A549 (cell line): ENCODE results near the gene PIP5K1B.

ENCODE experiments used
- BHLHE40 ChIP-seq: IDR thresholded peaks from 2 replicates; pipeline ENCODE4 v1.6.1; 2012; ENCODE audit warnings: low read depth, low read length, inconsistent platforms
- CBX2 ChIP-seq: fragments of 200-600 bp; sonication (generic); IDR thresholded peaks from 2 replicates; pipeline ENCODE4 v1.6.1; 2016; ENCODE audit warnings: low read depth, mild to moderate bottlenecking, borderline replicate concordance
- CEBPB ChIP-seq, 2 experiments: fragments of >200 bp in 1 of 2; sonication (Bioruptor Twin) in 1 of 2; formaldehyde crosslinking in 1 of 2; IDR thresholded peaks; 2 replicates each; pipeline ENCODE4 v1.6.1; 2012 to 2016
- EHMT2 ChIP-seq: fragments of 200-600 bp; sonication (generic); IDR thresholded peaks from 2 replicates; pipeline ENCODE4 v1.6.1; 2016; ENCODE audit warnings: antibody characterized with exemption, low read depth, mild to moderate bottlenecking, moderate library complexity
- EP300 ChIP-seq, 2 experiments: fragments of >200 bp; sonication (Bioruptor Twin); formaldehyde crosslinking; IDR thresholded peaks; 2 replicates in 1 of 2; 3 replicates in 1 of 2; pipeline ENCODE4 v1.6.1; 2016 to 2017
- NR3C1 ChIP-seq: fragments of >200 bp; sonication (Bioruptor Twin); formaldehyde crosslinking; IDR thresholded peaks from 3 replicates; pipeline ENCODE4 v1.6.1; 2017
- POLR2A ChIP-seq: IDR thresholded peaks from 2 replicates; pipeline ENCODE4 v1.6.1; 2012; ENCODE audit warnings: mild to moderate bottlenecking, low read length
- REST ChIP-seq: fragments of 200-600 bp; sonication (generic); IDR thresholded peaks from 2 replicates; pipeline ENCODE4 v1.6.1; 2016; ENCODE audit warnings: antibody characterized with exemption, mild to moderate bottlenecking, moderate library complexity
- SMC3 ChIP-seq: fragments of >200 bp; sonication (Bioruptor Twin); formaldehyde crosslinking; IDR thresholded peaks from 3 replicates; pipeline ENCODE4 v1.6.1; 2018; ENCODE audit warnings: inconsistent platforms
- SREBF2 ChIP-seq: fragments of 450-650 bp; IDR thresholded peaks from 2 replicates; pipeline ENCODE4 v1.6.1; 2014; ENCODE audit warnings: mild to moderate bottlenecking, moderate library complexity
- TF ChIP-seq, protein P1 (sequence below): fragments of >200 bp; sonication (Bioruptor Twin); formaldehyde crosslinking; IDR thresholded peaks from 3 replicates; pipeline ENCODE4 v1.5.1; 2016
- TF ChIP-seq, protein P2 (sequence below): IDR thresholded peaks from 2 replicates; pipeline ENCODE4 v1.6.1; 2012

DNA sequence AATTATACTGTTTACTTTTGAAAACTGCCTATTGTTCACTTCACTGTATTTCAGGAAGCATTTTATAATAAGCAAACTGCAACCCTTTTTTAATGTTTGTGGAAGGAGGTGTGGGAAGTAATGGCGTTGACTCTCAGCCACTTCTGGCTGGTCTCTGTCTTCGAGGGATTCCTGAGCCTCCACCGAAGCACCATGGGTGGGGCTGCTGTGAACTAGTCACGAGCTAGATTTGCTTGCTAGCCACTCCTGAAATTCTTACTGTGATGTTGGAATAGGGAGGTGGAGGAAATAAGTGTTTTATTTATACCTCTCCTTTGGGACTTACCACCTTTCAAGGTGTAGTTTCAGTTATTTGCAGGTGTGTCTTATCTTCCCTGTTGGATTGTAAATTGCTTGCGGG lies 26.8 kb downstream of the PIP5K1B start:
- TF ChIP-seq SMC3 (no peak), CBX2 (no peak), EP300 (IDR thresholded peaks at IDR 0.05) (no peak), REST (no peak), NR3C1 (no peak), BHLHE40 (no peak), CEBPB (IDR thresholded peaks at IDR 0.05) (no peak), POLR2A (no peak), SREBF2 (no peak), EHMT2 (no peak)
- TF ChIP-seq, protein P1, sequence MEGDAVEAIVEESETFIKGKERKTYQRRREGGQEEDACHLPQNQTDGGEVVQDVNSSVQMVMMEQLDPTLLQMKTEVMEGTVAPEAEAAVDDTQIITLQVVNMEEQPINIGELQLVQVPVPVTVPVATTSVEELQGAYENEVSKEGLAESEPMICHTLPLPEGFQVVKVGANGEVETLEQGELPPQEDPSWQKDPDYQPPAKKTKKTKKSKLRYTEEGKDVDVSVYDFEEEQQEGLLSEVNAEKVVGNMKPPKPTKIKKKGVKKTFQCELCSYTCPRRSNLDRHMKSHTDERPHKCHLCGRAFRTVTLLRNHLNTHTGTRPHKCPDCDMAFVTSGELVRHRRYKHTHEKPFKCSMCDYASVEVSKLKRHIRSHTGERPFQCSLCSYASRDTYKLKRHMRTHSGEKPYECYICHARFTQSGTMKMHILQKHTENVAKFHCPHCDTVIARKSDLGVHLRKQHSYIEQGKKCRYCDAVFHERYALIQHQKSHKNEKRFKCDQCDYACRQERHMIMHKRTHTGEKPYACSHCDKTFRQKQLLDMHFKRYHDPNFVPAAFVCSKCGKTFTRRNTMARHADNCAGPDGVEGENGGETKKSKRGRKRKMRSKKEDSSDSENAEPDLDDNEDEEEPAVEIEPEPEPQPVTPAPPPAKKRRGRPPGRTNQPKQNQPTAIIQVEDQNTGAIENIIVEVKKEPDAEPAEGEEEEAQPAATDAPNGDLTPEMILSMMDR: no peak
- TF ChIP-seq, protein P2, sequence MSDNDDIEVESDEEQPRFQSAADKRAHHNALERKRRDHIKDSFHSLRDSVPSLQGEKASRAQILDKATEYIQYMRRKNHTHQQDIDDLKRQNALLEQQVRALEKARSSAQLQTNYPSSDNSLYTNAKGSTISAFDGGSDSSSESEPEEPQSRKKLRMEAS: no peak
